K562 (cell line): ENCODE measurements around the gene CDC27. TPM values are rescaled to one million over a fixed set of nuclear protein-coding genes. Genes with fewer than 3 reads are reported as not detected.

Experiments
- ATAC-seq: fragments of 200-7000 bp; cut with Tn5 transposase; 3 replicates; pipeline ENCODE4 v1.9.1; 2020; ENCODE audit warnings: moderate library complexity
- BruUV-seq: library from RNA; stranded (reverse); fragments of 400-500 nt; replicated peaks from 2 replicates; lab custom pipeline; 2021; lab: Mats Ljungman, UMichigan
- CTCF ChIA-PET: fragments of 300-600 bp; formaldehyde crosslinking; extraction: SDS; loops from one replicate; lab custom pipeline; 2021; ENCODE audit warnings: low intra/inter-chr PET ratio; lab: Yijun Ruan, JAX
- POLR2A ChIA-PET: fragments of 300-600, 350-650 bp; sonication (Branson Sonifier 250); formaldehyde crosslinking; extraction: SDS; loops from one replicate; lab custom pipeline; 2021; ENCODE audit warnings: antibody characterized with exemption, inconsistent platforms; lab: Yijun Ruan, JAX
- DNase-seq, 4 experiments: peaks; one replicate each; pipeline versions ENCODE4 v3.0.0 to v3.0.0-alpha.2; 2011 to 2018; ENCODE audit warnings: low spot score in 3 of 4, mixed read lengths in 3 of 4; ENCODE audit errors: extremely low read depth in 1 of 4
- FAIRE-seq: peaks from 2 replicates; lab custom pipeline; 2011; peaks lifted over from hg19 to GRCh38; lab: Jason Lieb, UNC
- H2AFZ ChIP-seq: 2 replicates; pipeline ENCODE4 v1.6.0; 2011; ENCODE audit warnings: low read depth, low read length, control low read depth, inconsistent platforms
- H3K27ac ChIP-seq: fragments of 200-600 bp; 3 replicates; pipeline ENCODE4 v1.8.0; 2011; ENCODE audit warnings: low read depth, mild to moderate bottlenecking, control low read depth, inconsistent platforms, low read length, moderate library complexity, mixed read lengths; ENCODE audit errors: extremely low read depth
- H3K27me3 ChIP-seq, 2 experiments: fragments of 300-600 bp in 1 of 2; 2 replicates in 1 of 2; 3 replicates in 1 of 2; pipeline versions ENCODE4 v1.6.0 to v1.8.0; 2011; ENCODE audit warnings: inconsistent platforms in 2 of 2, low read length in 2 of 2, mild to moderate bottlenecking in 1 of 2, mixed read lengths in 1 of 2, moderate library complexity in 1 of 2; ENCODE audit not compliant: control insufficient read depth in 2 of 2, insufficient read depth in 2 of 2
- H3K36me3 ChIP-seq: fragments of 300-600 bp; 3 replicates; pipeline ENCODE4 v1.8.0; 2011; ENCODE audit warnings: mild to moderate bottlenecking, low read length, inconsistent platforms; ENCODE audit not compliant: control insufficient read depth, insufficient read depth
- H3K4me1 ChIP-seq, 2 experiments: fragments of 200-600 bp in 1 of 2; replicated peaks in 1 of 2; 2 replicates in 1 of 2; 3 replicates in 1 of 2; pipeline versions ENCODE4 v1.5.1 to v1.8.0; 2011; ENCODE audit warnings: inconsistent platforms in 2 of 2, low read length in 2 of 2, mild to moderate bottlenecking in 1 of 2, mixed read lengths in 1 of 2, moderate library complexity in 1 of 2; ENCODE audit not compliant: control insufficient read depth in 2 of 2, insufficient read depth in 2 of 2
- H3K4me2 ChIP-seq: 2 replicates; pipeline ENCODE4 v1.6.1; 2011; ENCODE audit warnings: low read length, control low read depth, inconsistent platforms, mixed read lengths; ENCODE audit not compliant: insufficient read depth
- H3K4me3 ChIP-seq: fragments of 200-600 bp; sonication (generic), shearing (Covaris generic); 2 replicates; pipeline ENCODE4 v1.5.1; 2016; ENCODE audit warnings: control low read depth, inconsistent platforms
- H3K79me2 ChIP-seq: fragments of 200-600 bp; 3 replicates; pipeline ENCODE4 v1.8.0; 2011; ENCODE audit warnings: low read length, inconsistent platforms; ENCODE audit not compliant: control insufficient read depth, insufficient read depth
- H3K9ac ChIP-seq, 2 experiments: 2 replicates each; pipeline versions ENCODE4 v1.6.0 to v1.6.1; 2011; ENCODE audit warnings: low read depth in 2 of 2, low read length in 2 of 2, control low read depth in 1 of 2, inconsistent platforms in 1 of 2, mild to moderate bottlenecking in 1 of 2, mixed read lengths in 1 of 2; ENCODE audit not compliant: insufficient read depth in 1 of 2
- H3K9me1 ChIP-seq: one replicate; pipeline ENCODE4 v1.6.0; 2011; ENCODE audit warnings: inconsistent platforms, mild to moderate bottlenecking, low read length, moderate library complexity; ENCODE audit not compliant: control insufficient read depth, insufficient read depth
- H3K9me3 ChIP-seq: replicated peaks from 2 replicates; pipeline ENCODE4 v1.5.1; 2011; ENCODE audit warnings: low read depth, low read length, inconsistent platforms; ENCODE audit not compliant: control insufficient read depth, insufficient read depth
- H4K20me1 ChIP-seq: replicated peaks from 2 replicates; pipeline ENCODE4 v1.6.1; 2011; ENCODE audit warnings: low read length, inconsistent platforms, mixed read lengths; ENCODE audit not compliant: control insufficient read depth, insufficient read depth
- CAMTA2 ChIP-seq: fragments of 250-450 bp; sonication (Bioruptor Pico); conservative IDR thresholded peaks from 2 replicates; pipeline ENCODE4 v1.5.1; 2022
- DPF2 ChIP-seq: fragments of 450-650 bp; IDR thresholded peaks from 2 replicates; pipeline ENCODE4 v1.6.1; 2016
- NFE2 ChIP-seq: IDR thresholded peaks from 2 replicates; pipeline ENCODE4 v1.6.1; 2014; ENCODE audit warnings: antibody characterized with exemption, low read depth
- NFRKB ChIP-seq: fragments of 450-650 bp; IDR thresholded peaks from 2 replicates; pipeline ENCODE4 v1.6.1; 2016; ENCODE audit warnings: low read depth
- SIN3A ChIP-seq, 2 experiments: fragments of 150-350 bp in 1 of 2; IDR thresholded peaks; 2 replicates each; pipeline ENCODE4 v1.6.1; 2011 to 2016; ENCODE audit warnings: borderline replicate concordance in 2 of 2, low read depth in 2 of 2, low read length in 2 of 2, mild to moderate bottlenecking in 2 of 2, moderate library complexity in 2 of 2; ENCODE audit not compliant: control insufficient read depth in 1 of 2
- SMARCC2 ChIP-seq: fragments of 450-650 bp; IDR thresholded peaks from 2 replicates; pipeline ENCODE4 v1.6.1; 2017; ENCODE audit warnings: antibody characterized with exemption, moderate library complexity, mild to moderate bottlenecking, low read depth
- UBTF ChIP-seq, 2 experiments: IDR thresholded peaks; 2 replicates each; pipeline ENCODE4 v1.6.1; 2012; ENCODE audit warnings: improper control_type of control experiment in 2 of 2, low read depth in 2 of 2, low read length in 2 of 2, borderline replicate concordance in 1 of 2
- ZBTB33 ChIP-seq: sonication (generic); formaldehyde crosslinking; IDR thresholded peaks from 2 replicates; pipeline ENCODE4 v1.8.1; 2023; ENCODE audit warnings: mild to moderate bottlenecking, missing genetic modification reagents
- ZHX1 ChIP-seq: fragments of 150-350 bp; conservative IDR thresholded peaks from 2 replicates; pipeline ENCODE4 v1.6.1; 2014; ENCODE audit warnings: low read length
- ZNF384 ChIP-seq: IDR thresholded peaks from 2 replicates; pipeline ENCODE4 v1.6.1; 2012; ENCODE audit warnings: low read depth, low read length, improper control_type of control experiment
- ZNF449 ChIP-seq: fragments of 250-450 bp; sonication (Bioruptor Pico); IDR thresholded peaks from 2 replicates; pipeline ENCODE4 v1.8.0; 2022; ENCODE audit warnings: moderate library complexity, mild to moderate bottlenecking, inconsistent platforms
- ZNF668 ChIP-seq: fragments of 250-450 bp; sonication (Bioruptor Pico); IDR thresholded peaks from 2 replicates; pipeline ENCODE4 v1.8.0; 2022; ENCODE audit warnings: mild to moderate bottlenecking, inconsistent platforms
- WGBS: fragments of 100-300 bp; shearing (Covaris generic); methylation state at CpG from one replicate; pipeline ENCODE4 v1.1.6; 2016; ENCODE audit warnings: low coverage, mixed read lengths; ENCODE audit not compliant: insufficient coverage; ENCODE audit errors: missing lambda C conversion rate; 5-methylcytosine and 5-hydroxymethylcytosine counted together
- in situ Hi-C: fragments of 300-500 bp; cut with MboI; formaldehyde crosslinking; loops from 4 replicates; pipeline ENCODE4 v1.15.0; 2018; ENCODE audit warnings: inconsistent platforms, mixed read lengths
- intact Hi-C: fragments of 100-400 bp; cut with micrococcal nuclease; formaldehyde crosslinking; loops from 2 replicates; pipeline ENCODE4 v1.14.2; 2022
- polyA plus RNA-seq, 8 experiments: library from polyadenylated mRNA; depleted of rRNA in 4 of 8; stranded (reverse) in 5 of 8; unstranded in 3 of 8; fragments of >200 nt; fragmentation: Nextera tagmentation in 2 of 8; fragmentation: Illumina TruSeq in 1 of 8; extraction: Ambion mirVana in 2 of 8; extraction: Trizol in 1 of 8; gene quantifications; 2 replicates each; pipeline versions ENCODE4 v1.2.1 to v1.2.3, GENCODE V29; 2011 to 2014; ENCODE audit warnings: inconsistent platforms in 1 of 8, missing spikeins in 1 of 8
- total RNA-seq, 7 experiments: library from RNA; depleted of rRNA in 6 of 7; stranded (reverse); fragments of >200 nt in 6 of 7; fragmentation: Illumina TruSeq in 2 of 7; extraction: Trizol in 2 of 7; gene quantifications; 2 replicates each; pipeline versions ENCODE4 v1.2.1 to v1.2.3, GENCODE V29; 2011 to 2021; ENCODE audit warnings: low replicate concordance in 1 of 7

Gene CDC27
- total and polyA plus RNA-seq, 9 of the 15 experiments (the other 6 are each of a cell fraction or from before 2014, with no cell fraction given) = 28.6 to 155 (median 94.1) TPM

- intact Hi-C loops (loop anchor here (2.0 kb wide), 1 partner anchor 19 kb away; the partner anchor contains the start of gene MYL4), in situ Hi-C loops (no loop called here)
- Histone ChIP-seq H3K36me3 (peaks cover 6% of the 10 kb centered on the region; the same call in 2 of the 3 replicates), H3K4me1 (peaks cover 8 to 22% of the 10 kb centered on the region in 2 experiments; a peak in 4 of 5 replicates), H2AFZ (peak overlapping the region; percentile 85), H3K9me3 (no peaks in the 10 kb centered on the region), H3K9me1 (no peaks in the 10 kb centered on the region), H4K20me1 (0 out of 2 replicates have a peak, but pooled peaks cover 4% of the 10 kb centered on the region), H3K27ac (peak overlapping the region; percentile 90), H3K79me2 (peaks cover 44% of the 10 kb centered on the region), H3K9ac (peak overlapping the region in 1 of 2 experiments; percentile 74; a peak in 2 of 4 replicates), H3K4me2 (peak overlapping the region; percentile 76), H3K27me3 (no peaks in the 10 kb centered on the region), H3K4me3 (peak overlapping the region; percentile 30)
- 32% methylated on average over 5 of the region's 5 CpGs for WGBS
- FAIRE-seq (no peak), DNase-seq (no peak), ATAC-seq (no peak)
- POLR2A ChIA-PET = interaction anchor here (0.6 to 2.7 kb wide), 16 partner anchors 7 to 134 kb away, joined by 3 to 24 read pairs (median 3); partner anchors contain the start of genes EFCAB13 and MYL4
- CTCF ChIA-PET = no interaction called here
- BruUV-seq = TSS peak; percentile 93
- TF ChIP-seq NFRKB (peak; percentile 83), ZNF668 (CRISPR knock-in tag) (no peak), CAMTA2 (no peak), ZBTB33 (no peak), ZHX1 (no peak), ZNF449 (CRISPR knock-in tag) (no peak), ZNF384 (no peak), SMARCC2 (peak; percentile 79), NFE2 (no peak), UBTF (IDR thresholded peaks at IDR 0.05; ENCODE audit: borderline replicate concordance in 1 of 2, low read depth in 2 of 2, low read length in 2 of 2) (no peak), DPF2 (peak; percentile 54; the same call in 1 of the 2 replicates), SIN3A (IDR thresholded peaks at IDR 0.05; ENCODE audit: borderline replicate concordance in 2 of 2, control insufficient read depth in 1 of 2, low read depth in 2 of 2, low read length in 2 of 2) (no peak)
Measured at GRCh38 chr17:47189732-47190237, 690 bp upstream of the CDC27 start.
